Esophagus squamous epithelium (tissue), 5 donors: ENCODE results near the gene SNX6. TPM values are rescaled to one million over a fixed set of nuclear protein-coding genes. Genes with fewer than 3 reads are reported as not detected.
"Not testable (repeated sequence)": the region's sequence is repeated elsewhere in the genome, so short reads cannot be mapped to it uniquely, and the experiment has no call there.

Experiments
- DNase-seq: peaks from one replicate; lab custom pipeline; 2025; lab: John Stamatoyannopoulos, UW
- H3K27ac ChIP-seq, 4 donors: fragments of 200-600 bp; sonication (generic); one replicate each; pipeline ENCODE4 v1.5.1; 2016 to 2019; ENCODE audit warnings: mild to moderate bottlenecking in 1 of 4
- H3K27me3 ChIP-seq, 4 donors: fragments of 200-600 bp; sonication (generic); 1 replicate in 3 of 4; 2 replicates in 1 of 4; pipeline versions ENCODE4 v1.5.1 to v1.6.0; 2017 to 2021; ENCODE audit warnings: antibody characterized with exemption in 1 of 4
- H3K36me3 ChIP-seq, 3 donors: fragments of 200-600 bp; sonication (generic); one replicate each; pipeline ENCODE4 v1.5.1; 2016 to 2019
- H3K4me1 ChIP-seq, 3 donors: fragments of 200-600 bp; sonication (generic); one replicate each; pipeline ENCODE4 v1.5.1; 2017 to 2019
- H3K4me3 ChIP-seq, 4 donors: fragments of 200-600 bp; sonication (generic); 1 replicate in 3 of 4; 2 replicates in 1 of 4; pipeline ENCODE4 v1.5.1; 2016 to 2019; ENCODE audit warnings: mild to moderate bottlenecking in 2 of 4, moderate library complexity in 1 of 4
- H3K9me3 ChIP-seq, 3 donors: fragments of 200-600 bp; sonication (generic); one replicate each; pipeline ENCODE4 v1.5.1; 2016 to 2019
- CTCF ChIP-seq, 6 experiments: fragments of 450-650 bp in 4 of 6; fragments of 200-600 bp in 2 of 6; sonication (generic) in 2 of 6; IDR thresholded peaks; one replicate each; pipeline ENCODE4 v1.5.1; 2016 to 2019; ENCODE audit warnings: antibody characterized with exemption in 6 of 6, mild to moderate bottlenecking in 4 of 6, moderate library complexity in 4 of 6
- POLR2A ChIP-seq, 4 donors: fragments of 450-650 bp; IDR thresholded peaks; one replicate each; pipeline ENCODE4 v1.6.1; 2017; ENCODE audit warnings: antibody characterized with exemption in 4 of 4, mild to moderate bottlenecking in 4 of 4, moderate library complexity in 3 of 4
- WGBS, 2 donors: methylation state at CpG; one replicate each; pipeline ENCODE4 v1.1.5; 2018; 5-methylcytosine and 5-hydroxymethylcytosine counted together
- intact Hi-C: fragments of 100-400 bp; cut with DNase I; formaldehyde crosslinking; loops from one replicate; pipeline ENCODE4 v1.15.0; 2022
- total RNA-seq, 4 donors: library from RNA; depleted of rRNA; stranded (reverse); fragments of >200 nt; gene quantifications; one replicate each; pipeline ENCODE4 v1.1.0, GENCODE V29; 2016
- donor health status: DM: yes; HTN: yes; CAD: no.

The SNX6 gene
- total RNA-seq, 4 donors from 2014 or later: 77.6 to 162 (median 111) TPM

GRCh38 chr14:34662561-34663088, 32.7 kb upstream of the SNX6 start:
- no peaks in the 10 kb centered on the region for H3K27me3 ChIP-seq
- intact Hi-C loops: loop anchor here (10.0 kb wide), 1 partner anchor 752 kb away; no protein-coding TSS in a partner anchor
- peaks cover 0 to 8% (median 0%) of the 10 kb centered on the region in 3 donors for H3K9me3 ChIP-seq
- H3K4me1 ChIP-seq: no peaks in the 10 kb centered on the region
- H3K27ac ChIP-seq: no peak overlapping the region
- no peak for DNase-seq
- no peaks in the 10 kb centered on the region for H3K36me3 ChIP-seq
- 75 to 76% methylated on average over 4 of the region's 4 CpGs for WGBS, 2 donors
- TF ChIP-seq CTCF (IDR thresholded peaks at IDR 0.05): no peak
- TF ChIP-seq POLR2A (IDR thresholded peaks at IDR 0.05): no peak
- no peak overlapping the region for H3K4me3 ChIP-seq

- H3K4me3 ChIP-seq: no peak overlapping the region
- no peak overlapping the region for H3K27ac ChIP-seq
- H3K9me3 ChIP-seq: peaks cover 0 to 8% (median 0%) of the 10 kb centered on the region in 3 donors
- no peaks in the 10 kb centered on the region for H3K27me3 ChIP-seq
- H3K4me1 ChIP-seq: no peaks in the 10 kb centered on the region
- intact Hi-C loops: loop anchor here (10.0 kb wide), 1 partner anchor 754 kb away; no protein-coding TSS in a partner anchor
- H3K36me3 ChIP-seq: no peaks in the 10 kb centered on the region
- DNase-seq: no peak
- TF ChIP-seq CTCF (IDR thresholded peaks at IDR 0.05) (no peak), POLR2A (IDR thresholded peaks at IDR 0.05) (no peak)
Measured at GRCh38 chr14:34660796-34661195, 30.8 kb upstream of the SNX6 start.

GRCh38 chr14:34655959-34656358, 26.0 kb upstream of the SNX6 start:
- DNase-seq: no peak
- intact Hi-C loops: no loop called here
- H3K9me3 ChIP-seq: peaks cover 0 to 3% (median 0%) of the 10 kb centered on the region in 3 donors
- 42 to 75% methylated on average over 1 of the region's 1 CpG for WGBS, 2 donors
- H3K36me3 ChIP-seq: no peaks in the 10 kb centered on the region
- no peaks in the 10 kb centered on the region for H3K27me3 ChIP-seq
- H3K4me1 ChIP-seq: no peaks in the 10 kb centered on the region
- TF ChIP-seq CTCF (IDR thresholded peaks at IDR 0.05) (no peak), POLR2A (IDR thresholded peaks at IDR 0.05) (no peak)
- no peak overlapping the region for H3K4me3 ChIP-seq
- no peak overlapping the region for H3K27ac ChIP-seq

- 80 to 83% methylated on average over 2 of the region's 2 CpGs for WGBS, 2 donors
- DNase-seq: not testable (repeated sequence)
Measured at GRCh38 chr14:34653073-34653472, 23.1 kb upstream of the SNX6 start.

GRCh38 chr14:34652348-34652747, 22.4 kb upstream of the SNX6 start:
- H3K36me3 ChIP-seq, H3K4me1 ChIP-seq, intact Hi-C loops, H3K27me3 ChIP-seq, H3K9me3 ChIP-seq, H3K27ac ChIP-seq, H3K4me3 ChIP-seq, DNase-seq: not testable (repeated sequence)
- WGBS, 2 donors: 78 to 82% methylated on average over 1 of the region's 1 CpG

More at GRCh38 chr14:34653073-34653472, 23.1 kb upstream of the SNX6 start:
- H3K27ac ChIP-seq, H3K4me3 ChIP-seq, H3K4me1 ChIP-seq, H3K36me3 ChIP-seq, intact Hi-C loops, H3K27me3 ChIP-seq, H3K9me3 ChIP-seq: not testable (repeated sequence)

GRCh38 chr14:34650786-34651584, 21.0 kb upstream of the SNX6 start:
- DNase-seq: no peak
- no peak overlapping the region for H3K27ac ChIP-seq
- no peaks in the 10 kb centered on the region for H3K27me3 ChIP-seq
- WGBS, 2 donors: 35 to 39% methylated on average over 4 of the region's 4 CpGs
- intact Hi-C loops: no loop called here
- H3K4me1 ChIP-seq: no peaks in the 10 kb centered on the region
- no peak overlapping the region for H3K4me3 ChIP-seq
- H3K9me3 ChIP-seq: no peaks in the 10 kb centered on the region
- H3K36me3 ChIP-seq: no peaks in the 10 kb centered on the region
- no peak for TF ChIP-seq POLR2A (IDR thresholded peaks at IDR 0.05)
- no peak for TF ChIP-seq CTCF (IDR thresholded peaks at IDR 0.05)

- H3K9me3 ChIP-seq, H3K36me3 ChIP-seq, H3K27me3 ChIP-seq, H3K4me1 ChIP-seq, H3K27ac ChIP-seq, intact Hi-C loops, DNase-seq, H3K4me3 ChIP-seq: not testable (repeated sequence)
- 86 to 97% methylated on average over 1 to 2 of the region's 2 CpGs for WGBS, 2 donors
Measured at GRCh38 chr14:34650006-34650405, 20.1 kb upstream of the SNX6 start.
